ENCODE results near the gene GFI1. TPM values are rescaled to one million over a fixed set of nuclear protein-coding genes. Genes with fewer than 3 reads are reported as not detected.

The GFI1 gene
- total RNA-seq, 1 experiment from 2014 or later: 0.52 TPM

- intact Hi-C loops (cut with micrococcal nuclease; ENCODE audit: unreplicated experiment): no loop called here
- BruUV-seq (replicated peaks): no TSS peak
- Histone ChIP-seq H3K27ac (ENCODE audit: low read depth, low read length, poor library complexity, severe bottlenecking) (no peak overlapping the region), H3K9me3 (ENCODE audit: low read depth, low read length, poor library complexity, severe bottlenecking) (no peaks in the 10 kb centered on the region), H3K36me3 (ENCODE audit: insufficient read depth, low read length, poor library complexity, severe bottlenecking) (no peaks in the 10 kb centered on the region), H3K4me1 (ENCODE audit: insufficient read depth, low read length, poor library complexity, severe bottlenecking) (peaks cover 24% of the 10 kb centered on the region), H3K4me3 (ENCODE audit: low read depth, low read length, poor library complexity, severe bottlenecking) (no peak overlapping the region), H3K27me3 (replicated peaks; ENCODE audit: insufficient read depth, low read depth, low read length, poor library complexity) (no peaks in the 10 kb centered on the region)
- ChIA-PET POLR2A (ENCODE audit: low non-redundant PET) (no interaction called here), CTCF (no interaction called here)
- no peak for DNase-seq (ENCODE audit: low spot score)
- no peak for TF ChIP-seq EZH2 (IDR thresholded peaks at IDR 0.05; ENCODE audit: borderline replicate concordance, low read depth, low read length, poor library complexity, severe bottlenecking)
- no peak for TF ChIP-seq CTCF (conservative IDR thresholded peaks at IDR 0.05; ENCODE audit: low read depth, low read length)
These were observed 32.3 kb upstream of the GFI1 start for GRCh38 chr1:92519043-92519442.

GRCh38 chr1:92516574-92516973, 29.8 kb upstream of the GFI1 start:
- DNase-seq (ENCODE audit: low spot score): no peak
- Histone ChIP-seq H3K27me3 (replicated peaks; ENCODE audit: insufficient read depth, low read depth, low read length, poor library complexity) (no peaks in the 10 kb centered on the region), H3K27ac (ENCODE audit: low read depth, low read length, poor library complexity, severe bottlenecking) (peak overlapping the region; percentile 59), H3K9me3 (ENCODE audit: low read depth, low read length, poor library complexity, severe bottlenecking) (no peaks in the 10 kb centered on the region), H3K36me3 (ENCODE audit: insufficient read depth, low read length, poor library complexity, severe bottlenecking) (no peaks in the 10 kb centered on the region), H3K4me3 (ENCODE audit: low read depth, low read length, poor library complexity, severe bottlenecking) (no peak overlapping the region), H3K4me1 (ENCODE audit: insufficient read depth, low read length, poor library complexity, severe bottlenecking) (peaks cover 24% of the 10 kb centered on the region)
- ChIA-PET CTCF (interaction anchor here (0.6 kb wide), 1 partner anchor 285 kb away, joined by 3 read pairs; no protein-coding TSS in a partner anchor), POLR2A (ENCODE audit: low non-redundant PET) (interaction anchor here (0.6 to 0.7 kb wide), 2 partner anchors 223 to 1099 kb away, joined by 3 to 5 read pairs; no protein-coding TSS in a partner anchor)
- TF ChIP-seq EZH2 (IDR thresholded peaks at IDR 0.05; ENCODE audit: borderline replicate concordance, low read depth, low read length, poor library complexity, severe bottlenecking) (no peak), CTCF (conservative IDR thresholded peaks at IDR 0.05; ENCODE audit: low read depth, low read length) (no peak)
- BruUV-seq (replicated peaks): no TSS peak
- intact Hi-C loops (cut with micrococcal nuclease; ENCODE audit: unreplicated experiment): no loop called here

- DNase-seq (ENCODE audit: low spot score): peak; percentile 66
- H3K4me1 ChIP-seq (ENCODE audit: insufficient read depth, low read length, poor library complexity, severe bottlenecking): peaks cover 24% of the 10 kb centered on the region
- H3K27me3 ChIP-seq (replicated peaks; ENCODE audit: insufficient read depth, low read depth, low read length, poor library complexity): no peaks in the 10 kb centered on the region
- no peak overlapping the region for H3K4me3 ChIP-seq (ENCODE audit: low read depth, low read length, poor library complexity, severe bottlenecking)
- ChIA-PET POLR2A (ENCODE audit: low non-redundant PET) (interaction anchor here (0.6 to 0.7 kb wide), 2 partner anchors 222 to 1098 kb away, joined by 3 to 5 read pairs; no protein-coding TSS in a partner anchor), CTCF (no interaction called here)
- BruUV-seq (replicated peaks): no TSS peak
- no peak for TF ChIP-seq EZH2 (IDR thresholded peaks at IDR 0.05; ENCODE audit: borderline replicate concordance, low read depth, low read length, poor library complexity, severe bottlenecking)
- no peak for TF ChIP-seq CTCF (conservative IDR thresholded peaks at IDR 0.05; ENCODE audit: low read depth, low read length)
- H3K36me3 ChIP-seq (ENCODE audit: insufficient read depth, low read length, poor library complexity, severe bottlenecking): no peaks in the 10 kb centered on the region
- H3K27ac ChIP-seq (ENCODE audit: low read depth, low read length, poor library complexity, severe bottlenecking): peak overlapping the region; percentile 59
- no peaks in the 10 kb centered on the region for H3K9me3 ChIP-seq (ENCODE audit: low read depth, low read length, poor library complexity, severe bottlenecking)
- intact Hi-C loops (cut with micrococcal nuclease; ENCODE audit: unreplicated experiment): no loop called here
These were observed 29.1 kb upstream of the GFI1 start for GRCh38 chr1:92515796-92516201.
